ENCODE results near the gene HEMGN. TPM values are rescaled to one million over a fixed set of nuclear protein-coding genes. Genes with fewer than 3 reads are reported as not detected.

Gene HEMGN
- total and polyA plus RNA-seq, 2 of the 4 experiments (the other 2 are of a cell fraction) = not detected

DNA sequence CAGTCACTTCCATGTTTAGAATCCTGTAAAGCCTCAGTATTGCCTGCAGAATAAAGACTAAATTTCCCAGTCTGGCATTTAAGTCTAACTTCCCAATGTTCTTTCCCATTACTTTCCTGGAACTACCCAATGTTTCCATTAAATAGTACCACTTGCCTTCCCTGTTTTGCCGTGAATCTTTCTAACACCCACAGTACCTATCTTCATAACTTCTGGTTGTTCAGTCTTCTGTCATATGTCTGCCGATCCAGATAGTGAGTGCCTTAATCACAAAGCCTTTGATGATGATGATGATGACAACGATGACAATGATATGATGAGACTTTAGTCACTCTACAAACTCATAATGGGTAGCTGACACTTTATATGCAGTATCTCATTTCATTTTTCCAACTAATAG, 6.6 kb upstream of the HEMGN start:
- Histone ChIP-seq H3K23ac (ENCODE audit: low read depth, low read length) (no peak overlapping the region), H3K9me1 (ENCODE audit: insufficient read depth, low read length) (no peaks in the 10 kb centered on the region), H3K4me1 (ENCODE audit: control insufficient read depth, insufficient read depth, low read length) (no peaks in the 10 kb centered on the region), H4K8ac (ENCODE audit: low read depth in 2 of 2, low read length in 2 of 2) (no peak overlapping the region), H4K20me1 (ENCODE audit: insufficient read depth, low read length) (no peaks in the 10 kb centered on the region), H3K27me3 (ENCODE audit: control insufficient read depth, insufficient read depth, low read length) (peaks cover 38% of the 10 kb centered on the region), H3K18ac (ENCODE audit: low read depth, low read length) (no peak overlapping the region), H2AK5ac (ENCODE audit: low read depth, low read length) (no peak overlapping the region), H3K9ac (ENCODE audit: low read depth, low read length) (no peak overlapping the region), H4K5ac (ENCODE audit: low read depth, low read length) (no peak overlapping the region), H2BK120ac (ENCODE audit: low read depth, low read length) (no peak overlapping the region), H3K79me1 (ENCODE audit: low read depth in 1 of 2, low read length in 2 of 2) (no peaks in the 10 kb centered on the region), H3K4ac (ENCODE audit: low read depth, low read length) (no peak overlapping the region), H2AK9ac (replicated peaks; ENCODE audit: low read depth, low read length, poor library complexity) (no peak overlapping the region), H4K91ac (ENCODE audit: insufficient read depth, low read depth, low read length) (no peak overlapping the region), H3K14ac (replicated peaks; ENCODE audit: low read depth, low read length) (no peak overlapping the region), H2BK5ac (ENCODE audit: low read depth, low read length, poor library complexity, severe bottlenecking) (no peak overlapping the region), H2BK20ac (ENCODE audit: low read depth, low read length) (no peak overlapping the region), H3K4me3 (ENCODE audit: insufficient read depth, low read depth, low read length) (no peak overlapping the region), H2AFZ (replicated peaks; ENCODE audit: low read length, poor library complexity) (no peak overlapping the region), H2BK15ac (ENCODE audit: low read depth, low read length) (no peak overlapping the region), H3K4me2 (ENCODE audit: low read depth, low read length) (no peak overlapping the region), H3K9me3 (ENCODE audit: control insufficient read depth, insufficient read depth, low read length) (no peaks in the 10 kb centered on the region; the same call in 1 of the 2 replicates), H3K56ac (ENCODE audit: extremely low read depth, insufficient read depth, low read length) (no peak overlapping the region), H3K36me3 (ENCODE audit: control insufficient read depth, insufficient read depth, low read length) (no peaks in the 10 kb centered on the region), H3K27ac (ENCODE audit: insufficient read depth, low read length) (no peak overlapping the region)
- BruUV-seq (replicated peaks) = no TSS peak
- no peak for DNase-seq
- no CpG with 5 or more reads among the region's 3 CpGs for WGBS, 2 experiments (ENCODE audit: extremely low coverage in 2 of 2, insufficient read length in 1 of 2)
- in situ Hi-C loops (cut with MboI; ENCODE audit: low sequenced_read_pairs) (no loop called here), intact Hi-C loops (cut with micrococcal nuclease) (no loop called here), dilution Hi-C loops (cut with HindIII; ENCODE audit: low sequenced_read_pairs, unreplicated experiment) (no loop called here)
- POLR2A ChIA-PET (ENCODE audit: unreplicated experiment) = no interaction called here
- ATAC-seq (ENCODE audit: low read depth) = no peak
- TF ChIP-seq BHLHE40 (IDR thresholded peaks at IDR 0.05; ENCODE audit: low read depth, low read length) (no peak), SMC3 (IDR thresholded peaks at IDR 0.05; ENCODE audit: low read depth, low read length) (no peak), MAZ (IDR thresholded peaks at IDR 0.05; ENCODE audit: borderline replicate concordance, low read depth, low read length) (no peak), FOS (IDR thresholded peaks at IDR 0.05; ENCODE audit: low read depth, low read length) (no peak), NFE2L2 (IDR thresholded peaks at IDR 0.05; ENCODE audit: low read depth, low read length) (no peak), MXI1 (IDR thresholded peaks at IDR 0.05; ENCODE audit: borderline replicate concordance, low read depth, low read length) (no peak), MAFK (IDR thresholded peaks at IDR 0.05; ENCODE audit: low read depth, low read length) (no peak), POLR2A (IDR thresholded peaks at IDR 0.05; ENCODE audit: low read depth, low read length) (no peak), RFX5 (IDR thresholded peaks at IDR 0.05; ENCODE audit: low read depth, low read length) (no peak), CEBPB (IDR thresholded peaks at IDR 0.05; ENCODE audit: low read depth, low read length) (no peak), RAD21 (IDR thresholded peaks at IDR 0.05; ENCODE audit: low read length) (no peak), CHD1 (IDR thresholded peaks at IDR 0.05; ENCODE audit: low read depth, low read length) (no peak), RCOR1 (IDR thresholded peaks at IDR 0.05; ENCODE audit: insufficient replicate concordance, low read length) (no peak)
- TF ChIP-seq, protein P1, sequence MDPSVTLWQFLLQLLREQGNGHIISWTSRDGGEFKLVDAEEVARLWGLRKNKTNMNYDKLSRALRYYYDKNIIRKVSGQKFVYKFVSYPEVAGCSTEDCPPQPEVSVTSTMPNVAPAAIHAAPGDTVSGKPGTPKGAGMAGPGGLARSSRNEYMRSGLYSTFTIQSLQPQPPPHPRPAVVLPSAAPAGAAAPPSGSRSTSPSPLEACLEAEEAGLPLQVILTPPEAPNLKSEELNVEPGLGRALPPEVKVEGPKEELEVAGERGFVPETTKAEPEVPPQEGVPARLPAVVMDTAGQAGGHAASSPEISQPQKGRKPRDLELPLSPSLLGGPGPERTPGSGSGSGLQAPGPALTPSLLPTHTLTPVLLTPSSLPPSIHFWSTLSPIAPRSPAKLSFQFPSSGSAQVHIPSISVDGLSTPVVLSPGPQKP (IDR thresholded peaks at IDR 0.05; ENCODE audit: borderline replicate concordance, low read depth, low read length) = no peak
- TF ChIP-seq, protein P2, sequence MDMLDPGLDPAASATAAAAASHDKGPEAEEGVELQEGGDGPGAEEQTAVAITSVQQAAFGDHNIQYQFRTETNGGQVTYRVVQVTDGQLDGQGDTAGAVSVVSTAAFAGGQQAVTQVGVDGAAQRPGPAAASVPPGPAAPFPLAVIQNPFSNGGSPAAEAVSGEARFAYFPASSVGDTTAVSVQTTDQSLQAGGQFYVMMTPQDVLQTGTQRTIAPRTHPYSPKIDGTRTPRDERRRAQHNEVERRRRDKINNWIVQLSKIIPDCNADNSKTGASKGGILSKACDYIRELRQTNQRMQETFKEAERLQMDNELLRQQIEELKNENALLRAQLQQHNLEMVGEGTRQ (IDR thresholded peaks at IDR 0.05; ENCODE audit: low read depth, low read length) = no peak
- TF ChIP-seq, protein P3, sequence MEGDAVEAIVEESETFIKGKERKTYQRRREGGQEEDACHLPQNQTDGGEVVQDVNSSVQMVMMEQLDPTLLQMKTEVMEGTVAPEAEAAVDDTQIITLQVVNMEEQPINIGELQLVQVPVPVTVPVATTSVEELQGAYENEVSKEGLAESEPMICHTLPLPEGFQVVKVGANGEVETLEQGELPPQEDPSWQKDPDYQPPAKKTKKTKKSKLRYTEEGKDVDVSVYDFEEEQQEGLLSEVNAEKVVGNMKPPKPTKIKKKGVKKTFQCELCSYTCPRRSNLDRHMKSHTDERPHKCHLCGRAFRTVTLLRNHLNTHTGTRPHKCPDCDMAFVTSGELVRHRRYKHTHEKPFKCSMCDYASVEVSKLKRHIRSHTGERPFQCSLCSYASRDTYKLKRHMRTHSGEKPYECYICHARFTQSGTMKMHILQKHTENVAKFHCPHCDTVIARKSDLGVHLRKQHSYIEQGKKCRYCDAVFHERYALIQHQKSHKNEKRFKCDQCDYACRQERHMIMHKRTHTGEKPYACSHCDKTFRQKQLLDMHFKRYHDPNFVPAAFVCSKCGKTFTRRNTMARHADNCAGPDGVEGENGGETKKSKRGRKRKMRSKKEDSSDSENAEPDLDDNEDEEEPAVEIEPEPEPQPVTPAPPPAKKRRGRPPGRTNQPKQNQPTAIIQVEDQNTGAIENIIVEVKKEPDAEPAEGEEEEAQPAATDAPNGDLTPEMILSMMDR (conservative IDR thresholded peaks at IDR 0.05; ENCODE audit: low read depth, low read length) = no peak
- CTCF ChIA-PET = no interaction called here
